ENCODE results near the gene SENP3.
"Not testable (repeated sequence)": the region's sequence is repeated elsewhere in the genome, so short reads cannot be mapped to it uniquely, and the experiment has no call there.

Gene SENP3

DNA sequence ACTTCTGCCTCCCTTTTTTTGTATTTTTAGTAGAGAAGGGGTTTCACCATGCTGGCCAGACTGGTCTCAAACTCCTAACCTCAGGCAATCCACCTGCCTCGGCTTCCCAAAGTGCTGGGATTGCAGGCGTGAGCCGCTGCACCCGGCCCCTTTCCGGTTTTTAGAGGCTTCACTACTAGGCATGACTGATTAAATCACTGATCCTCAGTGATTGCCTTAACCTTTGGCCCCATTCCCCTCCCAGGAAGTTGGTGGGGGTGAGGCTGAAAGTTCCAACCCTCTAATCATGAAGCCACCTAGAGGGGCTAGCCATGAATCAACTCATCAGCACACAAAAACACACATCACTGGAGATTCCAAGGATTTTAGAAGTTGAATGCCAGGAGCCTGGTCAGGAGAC, 35.8 kb downstream of the SENP3 start:
- DNase-seq (ENCODE audit: low read depth in 2 of 2), result not testable (repeated sequence)

DNA sequence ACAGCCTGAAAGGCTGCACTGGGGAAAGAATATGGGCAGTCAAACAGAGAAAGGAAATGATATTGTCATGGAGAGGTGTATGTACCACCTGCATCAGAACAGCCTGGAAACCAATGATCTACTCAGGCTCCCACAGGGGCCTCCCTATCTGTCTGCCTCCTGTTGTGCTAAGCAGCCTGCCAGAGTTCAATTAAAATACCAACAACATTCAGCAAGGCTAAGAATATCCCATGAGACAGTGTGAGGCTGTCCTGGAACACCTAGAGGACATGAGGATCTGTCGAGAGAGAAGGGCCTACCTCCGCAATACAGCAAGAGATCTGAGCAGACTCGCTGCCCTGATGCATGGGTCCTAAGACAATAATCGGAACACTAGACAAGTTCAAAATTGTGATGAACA, 44.6 kb downstream of the SENP3 start:
- DNase-seq (ENCODE audit: low read depth in 2 of 2), result no peak

DNA sequence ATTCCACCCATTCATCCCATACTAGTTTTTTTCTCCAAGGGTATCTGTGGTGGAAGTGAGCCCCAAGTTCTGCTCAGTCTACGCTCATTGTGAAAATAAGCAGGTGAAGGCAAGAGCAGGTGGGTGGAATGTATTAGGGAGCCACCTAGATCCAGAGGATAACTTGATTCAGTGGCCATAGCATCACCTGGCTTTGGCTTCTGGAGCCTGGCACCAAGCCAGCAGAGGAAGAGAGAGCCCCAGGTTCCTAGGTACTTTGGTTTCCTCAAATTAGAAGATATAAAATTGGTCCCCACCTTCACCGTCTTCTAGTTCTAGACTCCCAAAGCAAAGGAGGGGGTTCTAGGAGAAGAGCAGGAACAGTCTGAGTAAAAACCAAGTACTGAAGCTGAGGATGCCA, 48.9 kb downstream of the SENP3 start:
- DNase-seq (ENCODE audit: low read depth in 2 of 2), result no peak

DNA sequence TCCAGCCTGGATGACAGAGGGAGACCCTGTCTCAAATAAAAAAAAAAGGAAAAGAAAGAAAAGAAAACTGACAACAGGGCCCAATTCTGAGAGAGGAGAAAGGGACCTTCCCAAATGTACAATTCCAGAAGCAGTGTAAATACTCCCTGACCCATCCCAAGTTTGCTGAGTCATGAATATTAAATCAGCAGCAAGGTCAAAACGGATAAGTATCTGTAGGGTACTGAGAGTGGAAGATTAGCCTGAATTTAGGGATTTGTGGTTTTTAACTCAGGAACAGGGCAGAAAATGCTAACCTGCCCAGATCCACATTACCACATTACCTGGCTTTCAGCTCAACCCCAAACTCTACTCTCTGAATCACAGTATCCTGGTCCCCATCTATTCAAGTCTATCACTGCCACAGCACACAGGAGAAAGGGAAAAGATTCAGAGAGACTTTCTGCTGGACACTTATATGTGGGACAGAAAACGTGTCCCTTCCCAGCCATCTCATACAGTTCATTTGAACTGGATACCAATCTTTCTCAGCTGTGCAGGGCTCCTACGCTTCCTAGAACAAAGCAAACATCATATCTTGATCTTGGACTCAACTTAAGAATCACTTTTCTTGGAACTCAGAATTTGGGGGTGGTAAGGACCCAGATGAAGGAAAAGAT, 50.0 kb downstream of the SENP3 start:
- no peak for DNase-seq (ENCODE audit: low read depth in 2 of 2)

DNA sequence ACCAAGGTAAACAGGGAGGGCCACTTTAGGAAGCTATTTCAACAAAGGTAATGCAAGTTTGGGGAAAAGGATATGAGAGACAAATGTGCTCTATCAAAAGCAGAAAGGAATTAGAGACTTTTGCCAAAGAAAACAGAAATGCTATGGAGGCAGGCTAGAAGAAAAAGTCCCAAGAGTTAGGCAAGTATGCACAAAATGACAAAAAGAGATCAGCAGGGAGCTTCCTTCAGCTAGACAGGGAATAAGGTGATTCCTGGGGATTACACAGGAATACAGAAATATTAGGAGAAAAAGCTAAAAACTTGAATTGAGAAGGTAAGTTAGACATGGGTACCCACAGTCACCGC, 50.5 kb downstream of the SENP3 start:
- no peak for DNase-seq (ENCODE audit: low read depth in 2 of 2)

DNA sequence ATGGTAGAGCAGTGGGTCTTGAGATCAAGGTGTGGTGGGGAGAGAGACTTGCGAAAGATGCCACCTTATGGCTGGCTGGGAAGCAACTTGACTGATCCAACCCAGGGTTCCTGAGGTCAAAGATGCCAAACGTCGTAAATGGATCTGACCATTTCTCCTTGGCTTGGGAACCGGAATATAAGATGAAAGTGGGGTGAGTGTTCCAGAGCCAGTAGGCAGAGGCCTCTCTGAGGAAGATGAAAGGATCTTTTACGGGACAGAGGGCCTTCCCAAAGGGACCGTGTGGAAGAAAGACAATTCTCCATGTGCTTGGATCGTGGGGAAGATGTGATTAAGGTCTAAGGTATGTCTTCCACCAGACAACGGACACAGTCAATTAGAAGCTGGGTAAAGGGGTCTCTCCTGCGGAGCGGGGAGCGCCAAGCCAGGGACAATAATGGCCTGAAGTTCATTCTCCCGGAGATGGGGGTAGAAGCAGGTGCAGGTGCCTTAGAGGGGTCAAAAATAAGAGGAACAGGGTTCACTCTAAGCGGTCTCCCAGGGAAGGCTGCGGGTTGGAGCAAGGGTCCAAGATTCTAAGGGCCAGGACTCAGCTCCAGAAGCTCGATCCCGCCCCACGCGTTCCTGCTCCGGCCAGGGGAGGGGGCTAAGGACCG, 52.2 kb downstream of the SENP3 start:
- no peak for DNase-seq (ENCODE audit: low read depth in 2 of 2)

DNA sequence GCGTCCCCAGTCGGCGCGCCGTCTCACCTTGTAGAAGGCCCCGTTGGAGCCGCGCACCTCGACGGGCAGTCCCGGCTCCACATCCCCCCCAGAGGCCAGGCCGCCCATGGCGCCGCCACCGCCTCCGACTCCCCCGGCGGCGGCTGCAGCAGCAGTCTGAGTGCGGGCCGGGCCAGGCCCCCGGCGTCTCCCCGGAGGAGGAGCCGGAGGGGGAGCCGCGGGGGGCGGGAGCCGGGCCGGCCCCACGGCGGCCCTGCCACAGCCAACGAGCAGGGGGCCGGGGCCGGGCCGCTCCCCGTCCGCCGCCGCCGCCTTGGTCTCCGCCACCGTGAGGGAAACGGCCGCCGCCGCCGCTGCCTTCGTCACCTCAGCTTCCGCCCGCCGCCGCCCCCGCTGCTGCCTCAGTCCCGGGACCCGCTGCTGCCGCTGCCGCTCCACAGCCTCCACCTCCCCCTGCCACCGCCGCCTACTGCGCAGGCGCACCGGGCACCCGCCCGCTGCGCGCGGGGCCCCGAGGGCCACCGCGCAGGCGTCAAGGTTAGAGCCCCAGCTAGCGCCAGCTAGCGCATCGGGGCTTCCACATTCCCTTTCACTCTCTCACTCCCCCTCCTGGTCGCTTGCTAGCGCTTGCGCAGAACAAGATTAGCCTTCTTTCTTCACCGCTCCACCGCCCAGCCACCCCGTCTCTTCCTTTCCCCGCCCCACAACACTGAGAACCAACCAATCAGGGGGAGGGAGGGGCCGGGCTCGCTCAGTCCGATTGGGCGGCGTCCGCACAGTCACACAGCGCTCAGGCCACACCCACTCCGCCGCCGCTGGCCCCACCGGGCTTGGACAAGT, 52.9 kb downstream of the SENP3 start, which contains the start of gene FXR2:
Gene FXR2, minus strand, starts transcription at position 473 of the 840 bp plus-strand sequence. Its CDS starts 365 bp downstream, at position 108.
- DNase-seq (ENCODE audit: low read depth in 2 of 2), result peak; percentile 95 to 99

DNA sequence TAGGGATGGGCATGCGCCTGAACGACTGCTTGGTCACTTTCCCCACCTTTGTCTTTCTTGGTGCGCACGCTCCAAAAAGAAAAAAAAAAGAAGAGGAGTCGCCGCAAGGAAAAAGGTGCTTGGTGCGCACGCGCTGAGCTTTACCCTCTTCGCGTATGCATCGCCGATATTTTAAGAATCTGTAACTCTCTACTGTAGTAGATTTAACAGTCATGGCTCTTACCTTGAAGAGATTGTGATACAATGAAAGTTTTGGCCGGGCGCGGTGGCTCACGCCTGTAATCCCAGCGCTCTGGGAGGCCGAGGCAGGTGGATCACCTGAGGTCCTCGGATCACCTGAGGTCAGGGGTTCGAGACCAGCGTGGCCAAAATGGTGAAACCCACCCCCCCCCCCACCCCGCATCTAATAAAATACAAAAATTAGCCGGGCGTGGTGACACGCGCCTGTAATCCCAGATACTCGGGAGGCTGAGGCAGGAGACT, 53.6 kb downstream of the SENP3 start:
- no peak for DNase-seq (ENCODE audit: low read depth in 2 of 2)

DNA sequence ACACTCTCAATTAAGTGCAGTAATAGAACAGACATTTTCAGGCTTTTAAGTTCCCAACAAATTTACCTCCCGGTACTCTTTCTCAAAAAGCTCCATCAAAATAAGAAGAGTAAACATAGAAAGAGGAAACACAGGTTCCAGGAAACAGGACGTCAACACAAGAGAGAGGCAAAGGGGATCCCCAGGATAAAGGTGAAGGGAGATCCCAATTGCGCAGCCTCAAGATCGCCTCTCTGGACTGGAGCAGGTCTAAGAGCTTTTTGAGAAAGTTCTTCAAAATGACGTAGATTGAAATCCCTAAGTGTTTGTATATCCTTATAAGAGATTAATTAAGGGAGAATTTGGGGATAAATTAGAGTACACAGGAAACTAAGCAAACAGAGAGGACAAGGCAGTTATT, 56.9 kb downstream of the SENP3 start:
- DNase-seq (ENCODE audit: low read depth in 2 of 2), result no peak

DNA sequence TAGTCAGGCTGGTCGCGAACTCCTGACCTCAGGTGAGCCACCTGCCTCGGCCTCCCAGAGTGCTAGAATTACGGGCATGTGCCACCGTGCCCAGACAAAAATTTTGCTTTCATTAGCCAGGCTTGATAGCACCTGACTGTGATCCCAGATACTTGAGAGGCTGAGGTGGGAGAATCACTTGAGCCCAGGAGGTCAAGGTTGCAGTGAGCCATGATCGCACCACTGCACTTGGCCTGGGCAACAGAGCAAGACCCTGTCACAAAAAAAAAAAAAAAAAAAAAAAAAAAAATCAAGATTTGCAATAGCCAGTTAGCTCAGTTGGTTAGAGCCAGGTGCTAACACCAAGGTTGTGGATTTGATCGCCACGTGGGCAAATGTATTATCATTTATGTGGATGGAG, 59.1 kb downstream of the SENP3 start:
- no peak for DNase-seq (ENCODE audit: low read depth in 2 of 2)

Measured in stimulated activated CD4-positive, alpha-beta T cell treated with anti-CD3 and anti-CD28 coated beads, Interleukin-1b, Interleukin-23, amount 100 ng/mL, for 1 hour (primary cell).